HFFc6 (cell line): ENCODE results near the gene SHCBP1L. TPM values are rescaled to one million over a fixed set of nuclear protein-coding genes. Genes with fewer than 3 reads are reported as not detected.

Source experiments
- DNase-seq: peaks from one replicate; pipeline ENCODE4 v3.0.0-alpha.2; 2018
- H3K27ac Mint-ChIP-seq: 2 replicates; pipeline ENCODE4 v1.8.0; 2020; ENCODE audit warnings: mild to moderate bottlenecking, mixed read lengths
- H3K27me3 Mint-ChIP-seq: 2 replicates; pipeline ENCODE4 v1.8.0; 2021; ENCODE audit warnings: mild to moderate bottlenecking, moderate library complexity, mixed read lengths; ENCODE audit not compliant: insufficient read depth
- H3K36me3 Mint-ChIP-seq: 2 replicates; pipeline ENCODE4 v1.8.0; 2021; ENCODE audit warnings: low read depth, mixed read lengths
- H3K4me1 Mint-ChIP-seq: 2 replicates; pipeline ENCODE4 v1.8.0; 2020; ENCODE audit warnings: low read depth, mixed read lengths
- H3K4me3 Mint-ChIP-seq: 2 replicates; pipeline ENCODE4 v1.8.0; 2020; ENCODE audit warnings: mild to moderate bottlenecking, moderate library complexity, mixed read lengths
- H3K9me3 Mint-ChIP-seq: 2 replicates; pipeline ENCODE4 v1.8.0; 2020; ENCODE audit warnings: mild to moderate bottlenecking, mixed read lengths
- CTCF ChIP-seq: fragments of 200-600 bp; sonication (generic); IDR thresholded peaks from 2 replicates; pipeline ENCODE4 v1.5.0; 2021; ENCODE audit warnings: antibody characterized with exemption, mild to moderate bottlenecking
- total RNA-seq, 6 experiments: library from RNA; stranded (reverse); fragmentation: NEBNext Ultra II Directional; extraction: Animal tissue kit (Norgen Biotek cat#: 25700); gene quantifications; 2 replicates in 1 of 6; 3 replicates in 5 of 6; pipeline ENCODE4 v1.2.3, GENCODE V29; 2021

The SHCBP1L gene
- total RNA-seq, 6 experiments from 2014 or later, result not detected

DNA sequence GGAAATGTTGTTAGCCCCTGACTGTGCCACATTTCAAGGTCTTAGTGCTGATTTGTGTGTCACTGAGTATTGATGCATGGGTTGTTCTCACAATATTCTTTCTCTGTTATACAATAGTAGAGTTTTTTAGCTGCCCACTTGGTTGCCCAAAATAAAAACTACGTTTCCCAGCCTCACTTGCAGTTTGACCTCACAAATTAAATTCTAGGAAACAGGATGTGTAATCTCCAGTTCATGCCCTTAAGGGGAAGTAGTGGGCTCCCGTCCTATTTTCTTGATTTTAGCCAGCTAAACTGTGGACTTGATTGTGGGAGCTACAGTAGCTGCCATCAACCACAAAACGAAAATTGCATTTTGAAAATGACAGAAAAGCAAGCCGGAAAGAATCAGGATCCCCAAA, 42.9 kb upstream of the SHCBP1L start:
- H3K4me1 Mint-ChIP-seq, result peaks cover 42% of the 10 kb centered on the region
- H3K36me3 Mint-ChIP-seq, result no peaks in the 10 kb centered on the region; the same call in 1 of the 2 replicates
- H3K4me3 Mint-ChIP-seq, result no peak overlapping the region
- no peak for DNase-seq
- H3K27me3 Mint-ChIP-seq, result no peaks in the 10 kb centered on the region
- no peak overlapping the region for H3K27ac Mint-ChIP-seq
- no peak for TF ChIP-seq CTCF
- no peaks in the 10 kb centered on the region for H3K9me3 Mint-ChIP-seq

GRCh38 chr1:182993746-182994145, 40.8 kb upstream of the SHCBP1L start:
- H3K36me3 Mint-ChIP-seq, result no peaks in the 10 kb centered on the region; the same call in 1 of the 2 replicates
- H3K4me3 Mint-ChIP-seq, result no peak overlapping the region
- DNase-seq, result no peak
- no peaks in the 10 kb centered on the region for H3K27me3 Mint-ChIP-seq
- H3K9me3 Mint-ChIP-seq, result no peaks in the 10 kb centered on the region
- H3K27ac Mint-ChIP-seq, result no peak overlapping the region
- H3K4me1 Mint-ChIP-seq, result peaks cover 55% of the 10 kb centered on the region
- no peak for TF ChIP-seq CTCF

GRCh38 chr1:182990413-182991144, 37.6 kb upstream of the SHCBP1L start:
- H3K4me1 Mint-ChIP-seq, result peaks cover 46% of the 10 kb centered on the region
- DNase-seq, result peak; percentile 54
- no peak for TF ChIP-seq CTCF
- no peaks in the 10 kb centered on the region for H3K36me3 Mint-ChIP-seq
- H3K4me3 Mint-ChIP-seq, result peak overlapping the region; percentile 75
- H3K9me3 Mint-ChIP-seq, result no peaks in the 10 kb centered on the region
- no peaks in the 10 kb centered on the region for H3K27me3 Mint-ChIP-seq
- H3K27ac Mint-ChIP-seq, result peak overlapping the region; percentile 67

- Mint-ChIP-seq H3K36me3 (no peaks in the 10 kb centered on the region), H3K27ac (no peak overlapping the region), H3K4me3 (no peak overlapping the region), H3K27me3 (no peaks in the 10 kb centered on the region; the same call in 1 of the 2 replicates), H3K9me3 (no peaks in the 10 kb centered on the region), H3K4me1 (peaks cover 40% of the 10 kb centered on the region)
- no peak for TF ChIP-seq CTCF
- DNase-seq, result no peak
These were observed 32.9 kb upstream of the SHCBP1L start for GRCh38 chr1:182985876-182986275.

DNA sequence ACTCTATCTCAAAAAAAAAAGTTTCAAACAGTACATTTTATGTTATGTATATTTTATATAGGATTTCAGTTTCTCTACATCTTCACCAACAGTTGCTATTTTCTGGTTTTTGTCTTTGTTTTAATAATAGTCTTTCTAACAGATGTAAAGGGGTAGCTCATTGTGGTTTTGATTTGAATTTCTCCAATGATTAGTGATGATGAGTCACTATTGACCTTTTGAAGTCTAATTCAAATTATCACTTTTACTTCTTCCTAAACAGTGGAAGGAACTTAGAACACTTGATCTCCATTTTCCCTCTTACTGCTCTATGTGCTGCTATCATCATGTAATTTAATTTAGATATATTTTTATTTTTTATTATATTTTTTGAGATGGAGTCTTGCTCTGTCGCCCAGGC, 31.7 kb upstream of the SHCBP1L start:
- Mint-ChIP-seq H3K9me3 (no peaks in the 10 kb centered on the region), H3K4me3 (no peak overlapping the region), H3K4me1 (peaks cover 28% of the 10 kb centered on the region), H3K27me3 (no peaks in the 10 kb centered on the region; the same call in 1 of the 2 replicates), H3K27ac (no peak overlapping the region), H3K36me3 (no peaks in the 10 kb centered on the region)
- TF ChIP-seq CTCF, result no peak
- no peak for DNase-seq
